HG02678 (cell line): ENCODE data around the gene SREBF2.

Experiments used
- ATAC-seq: cut with Tn5 transposase; IDR thresholded peaks from one replicate; pipeline ENCODE4 v1.9.1; 2021; ENCODE audit warnings: mild to moderate bottlenecking, moderate library complexity; ENCODE audit not compliant: unreplicated experiment

The SREBF2 gene

GRCh38 chr22:41917903-41918791 lies 85.2 kb downstream of the SREBF2 start:
- ATAC-seq: no peak

- ATAC-seq: peak; percentile 57
Measured at GRCh38 chr22:41919357-41920224, 86.7 kb downstream of the SREBF2 start.

GRCh38 chr22:41920271-41920976 lies 87.5 kb downstream of the SREBF2 start:
- peak; percentile 17 for ATAC-seq

- ATAC-seq: no peak
Measured at GRCh38 chr22:41922328-41922727, 89.4 kb downstream of the SREBF2 start.

GRCh38 chr22:41922940-41923594 lies 90.2 kb downstream of the SREBF2 start:
- no peak for ATAC-seq

GRCh38 chr22:41923595-41924276 lies 90.8 kb downstream of the SREBF2 start:
- ATAC-seq: no peak

GRCh38 chr22:41925783-41926460 lies 93.0 kb downstream of the SREBF2 start:
- peak; percentile 45 for ATAC-seq

- no peak for ATAC-seq
Measured at GRCh38 chr22:41927813-41928212, 94.9 kb downstream of the SREBF2 start.

- no peak for ATAC-seq
Measured at GRCh38 chr22:41928593-41929417, 95.9 kb downstream of the SREBF2 start.

GRCh38 chr22:41929418-41929810 lies 96.5 kb downstream of the SREBF2 start:
- ATAC-seq: no peak

GRCh38 chr22:41931701-41932269 lies 98.9 kb downstream of the SREBF2 start:
- ATAC-seq: no peak

GRCh38 chr22:41932353-41932752 lies 99.4 kb downstream of the SREBF2 start:
- no peak for ATAC-seq

- ATAC-seq: no peak
Measured at GRCh38 chr22:41933411-41934177, 100.7 kb downstream of the SREBF2 start.

GRCh38 chr22:41934284-41935014 lies 101.5 kb downstream of the SREBF2 start:
- ATAC-seq: no peak

GRCh38 chr22:41935015-41935351 lies 102.1 kb downstream of the SREBF2 start:
- no peak for ATAC-seq

- ATAC-seq: no peak
Measured at GRCh38 chr22:41935509-41935908, 102.6 kb downstream of the SREBF2 start.

- ATAC-seq: no peak
Measured at GRCh38 chr22:41936894-41937169, 103.9 kb downstream of the SREBF2 start.
